ENCODE measurements around the gene SEMA4G.

Gene SEMA4G

GRCh38 chr10:100969187-100970075, at the start of gene SEMA4G:
SEMA4G (plus strand) TSS chr10:100969504; CDS start chr10:100972913, 3,409 bp downstream.
- DNase-seq: no peak

GRCh38 chr10:100923580-100923979, 45.7 kb upstream of the SEMA4G start:
- DNase-seq: no peak

DNA sequence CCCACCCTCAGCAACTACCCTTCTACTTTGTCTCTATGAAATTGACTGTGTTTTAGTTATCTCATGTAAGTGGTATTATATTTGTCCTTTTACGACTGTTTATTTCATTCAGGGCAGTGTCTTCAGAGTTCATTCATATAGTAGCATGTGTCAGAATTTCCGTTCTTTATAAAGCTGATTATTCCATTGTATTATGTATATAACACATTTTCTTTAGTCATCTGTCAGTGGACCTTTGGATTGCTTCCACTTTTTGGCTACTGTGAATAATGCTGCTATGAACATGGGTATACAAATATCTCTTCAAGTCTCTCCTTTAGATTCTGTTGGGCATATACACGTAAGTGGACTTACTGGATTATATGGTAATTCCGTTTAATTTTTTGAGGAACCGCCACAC, 42.0 kb upstream of the SEMA4G start:
- no peak for DNase-seq

DNA sequence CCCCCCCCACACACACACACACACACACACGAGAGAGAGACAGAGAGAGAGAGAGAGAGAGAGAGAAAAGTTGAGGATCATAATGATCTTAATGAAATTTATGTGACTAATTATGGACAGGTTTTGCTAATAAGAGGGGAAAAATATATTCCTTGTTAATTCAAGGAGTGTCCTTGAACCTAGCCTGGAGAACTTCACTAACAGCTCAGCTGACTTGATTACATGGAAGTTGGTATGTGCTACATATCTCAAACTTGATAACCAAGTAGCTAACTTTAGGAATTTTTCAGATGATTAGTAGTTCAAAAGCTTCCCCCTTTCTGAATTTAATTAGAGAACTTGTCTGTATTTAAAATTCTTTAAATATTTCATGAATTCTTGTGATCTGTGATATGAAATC, 41.3 kb upstream of the SEMA4G start:
- DNase-seq: no peak

- DNase-seq: no peak
Measured at GRCh38 chr10:100930368-100930767, 38.9 kb upstream of the SEMA4G start.

DNA sequence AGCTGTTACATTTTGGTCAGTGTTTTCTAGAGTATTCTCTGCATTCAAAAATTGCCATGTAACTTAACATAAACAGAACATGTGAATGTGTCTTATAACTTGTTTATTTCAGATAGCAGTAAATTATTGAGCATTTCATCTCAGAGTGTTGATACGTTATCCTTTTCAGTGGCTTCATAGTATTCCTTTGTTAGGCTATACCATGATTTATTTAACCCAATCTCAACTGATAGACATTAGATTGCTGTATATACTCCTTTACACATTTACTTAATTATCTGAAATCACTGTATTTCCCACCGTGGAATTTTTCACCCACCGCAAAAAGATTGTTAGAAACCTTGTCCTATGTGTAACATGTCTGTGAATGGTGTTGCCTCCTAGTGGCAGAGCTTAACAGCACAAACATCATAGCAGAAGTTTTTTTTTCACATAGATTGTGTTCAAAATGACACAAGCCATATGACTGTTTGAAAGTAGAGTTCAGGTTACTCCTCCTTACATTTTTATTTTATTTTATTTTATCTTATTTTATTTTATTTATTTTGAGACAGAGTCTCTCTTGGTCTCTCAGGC, 35.1 kb upstream of the SEMA4G start:
- DNase-seq: no peak

GRCh38 chr10:100939763-100940344, 29.4 kb upstream of the SEMA4G start:
- no peak for DNase-seq

GRCh38 chr10:100942229-100942628, 27.1 kb upstream of the SEMA4G start:
- no peak for DNase-seq

DNA sequence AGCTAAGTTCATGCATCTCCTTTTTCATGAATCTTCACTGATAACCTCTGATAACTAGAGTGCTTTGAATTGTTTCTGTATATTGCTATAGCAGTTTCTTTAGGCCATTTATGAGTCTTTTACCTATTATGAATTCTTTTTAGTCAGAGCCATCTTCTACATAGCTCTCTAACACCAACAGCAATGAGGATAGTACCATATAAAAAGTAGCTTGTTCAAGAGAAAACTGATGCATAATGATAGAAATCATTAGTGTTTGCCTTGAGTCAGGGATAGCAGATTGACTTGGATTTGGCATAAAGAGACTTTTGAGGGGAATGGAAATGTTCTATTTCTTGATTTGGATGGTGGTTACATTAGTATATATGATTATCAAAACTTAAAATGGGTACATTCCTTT, 25.8 kb upstream of the SEMA4G start:
- no peak for DNase-seq

GRCh38 chr10:100945754-100946153, 23.6 kb upstream of the SEMA4G start:
- DNase-seq: no peak

- DNase-seq: no peak
Measured at GRCh38 chr10:100948916-100949315, 20.4 kb upstream of the SEMA4G start.

DNA sequence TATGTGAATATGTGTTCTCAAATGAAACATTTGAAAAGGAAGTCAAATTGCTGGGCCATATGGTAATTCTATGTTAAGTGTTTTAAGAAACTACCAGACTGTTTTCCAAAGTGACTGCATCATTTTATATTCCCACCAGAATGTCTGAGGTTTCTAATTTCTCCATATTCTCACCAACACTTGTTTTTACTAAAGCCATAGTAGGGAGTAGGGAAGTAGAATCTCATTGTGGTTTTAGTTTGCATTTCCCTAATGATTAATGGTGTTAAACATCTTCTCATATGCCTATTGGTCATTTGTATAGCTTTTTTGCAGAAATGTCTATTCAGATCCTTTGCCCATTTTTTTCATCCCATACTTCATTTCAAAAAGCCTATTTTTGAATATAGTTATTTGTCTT, 9.1 kb upstream of the SEMA4G start:
- no peak for DNase-seq

GRCh38 chr10:100962351-100963080, 6.8 kb upstream of the SEMA4G start:
- no peak for DNase-seq

GRCh38 chr10:100963826-100964225, 5.5 kb upstream of the SEMA4G start:
- no peak for DNase-seq

DNA sequence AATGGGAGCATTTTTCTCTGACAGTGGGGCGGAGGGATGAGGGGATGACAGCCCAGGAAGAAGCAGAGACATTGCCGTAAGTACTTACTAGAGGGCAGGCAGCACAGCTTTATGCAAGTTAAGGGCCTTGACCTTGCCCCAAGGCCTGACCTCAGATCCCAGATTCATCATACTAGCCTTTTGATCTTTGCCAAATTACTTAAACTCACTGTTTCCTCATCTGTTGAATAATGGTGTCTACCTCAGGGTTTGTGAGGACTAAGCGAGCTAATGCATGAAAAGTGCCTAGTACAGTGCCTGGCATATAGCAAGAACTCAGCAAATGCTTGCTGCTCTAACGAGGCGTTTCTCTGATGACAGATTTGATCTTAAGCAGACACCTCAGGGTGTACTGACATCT, 3.5 kb upstream of the SEMA4G start:
- no peak for DNase-seq

- no peak for DNase-seq
Measured at GRCh38 chr10:100966887-100967286, 2.4 kb upstream of the SEMA4G start.

- DNase-seq: no peak
Measured at GRCh38 chr10:100967332-100967731, 2.0 kb upstream of the SEMA4G start.

- no peak for DNase-seq
Measured at GRCh38 chr10:100968062-100968736, 1.1 kb upstream of the SEMA4G start.

GRCh38 chr10:100968863-100969186, 479 bp upstream of the SEMA4G start:
- no peak for DNase-seq

- no peak for DNase-seq
Measured at GRCh38 chr10:100970076-100970913, 991 bp downstream of the SEMA4G start.

DNA sequence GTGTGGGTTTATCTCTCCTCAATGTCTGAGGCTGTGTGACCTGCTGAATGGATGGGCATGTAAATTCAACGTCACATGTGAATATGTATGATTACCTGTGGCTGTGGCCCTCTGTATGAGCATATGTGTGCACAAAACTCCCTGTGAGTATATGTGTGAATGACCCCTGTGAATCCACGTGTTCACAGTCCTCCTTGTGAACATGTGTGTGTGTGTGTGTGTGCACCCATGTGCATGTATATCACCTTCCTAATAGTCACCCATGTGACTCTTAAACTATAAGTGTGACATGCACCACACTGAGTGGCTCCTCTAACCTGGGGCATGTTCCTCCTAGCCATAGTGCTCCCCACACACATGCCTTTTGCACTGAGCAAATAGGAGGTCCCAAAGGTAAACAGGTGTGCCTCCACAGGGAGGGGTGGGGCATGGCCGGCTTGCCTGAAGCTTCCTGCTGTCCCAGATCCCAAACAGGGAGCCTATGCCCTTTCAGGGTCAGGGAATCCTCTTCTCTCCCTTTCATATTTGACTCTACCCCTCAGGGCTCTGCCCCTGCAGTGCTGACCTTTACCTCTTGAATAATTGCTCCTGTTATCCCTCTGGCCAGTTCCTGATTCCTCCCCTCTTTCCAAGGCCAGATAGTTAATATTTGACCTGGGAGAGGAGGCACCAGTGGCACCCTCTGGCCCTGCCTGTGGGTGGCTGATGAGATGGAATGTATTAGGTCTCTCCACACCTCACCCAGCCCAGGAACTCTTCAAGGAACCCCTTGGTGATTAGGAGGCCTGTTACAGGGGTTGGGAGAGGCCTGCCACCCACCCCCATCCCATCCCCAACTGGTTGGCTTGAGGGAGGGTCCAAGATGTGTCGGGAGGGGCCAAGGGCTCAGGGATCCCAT, 1.9 kb downstream of the SEMA4G start:
- no peak for DNase-seq

Data from NCI-H187 treated with DMSO at 0.1 percent for 48 hours (cell line).